GM19463 (cell line): Measurements from ENCODE around the gene TBCD.

Experiments
- ATAC-seq: cut with Tn5 transposase; IDR thresholded peaks from one replicate; pipeline ENCODE4 v1.9.1; 2021; ENCODE audit warnings: mild to moderate bottlenecking, moderate library complexity; ENCODE audit not compliant: unreplicated experiment

TBCD gene

DNA sequence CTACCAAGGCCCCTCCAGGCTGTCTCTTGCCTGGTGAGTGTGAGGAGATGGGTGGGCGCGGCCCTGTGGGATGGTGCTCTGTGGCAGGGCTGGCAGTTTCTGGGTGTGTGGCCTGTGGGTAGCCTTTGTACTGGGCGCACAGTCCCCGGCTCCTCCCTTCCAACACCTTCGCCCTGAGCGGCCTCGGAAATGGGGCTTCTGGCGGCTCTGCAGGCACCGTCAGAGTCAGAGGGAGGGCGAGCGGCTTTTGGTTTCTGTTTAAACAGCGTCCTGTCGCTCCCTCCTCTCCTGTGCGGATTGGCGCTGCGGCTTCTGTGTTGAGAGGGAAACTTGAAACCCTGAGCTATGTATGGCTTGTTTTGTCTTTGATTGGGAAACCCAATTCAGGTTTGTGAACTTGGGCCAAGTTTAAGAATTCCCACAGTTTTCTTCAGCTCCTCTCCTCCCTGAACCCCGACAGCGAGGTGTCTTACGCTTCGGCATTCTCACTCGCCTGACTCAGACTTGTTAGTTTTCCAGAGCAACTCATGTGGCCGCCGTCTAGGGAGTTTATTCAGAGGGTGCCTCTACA, 96.2 kb downstream of the TBCD start:
- ATAC-seq: no peak

DNA sequence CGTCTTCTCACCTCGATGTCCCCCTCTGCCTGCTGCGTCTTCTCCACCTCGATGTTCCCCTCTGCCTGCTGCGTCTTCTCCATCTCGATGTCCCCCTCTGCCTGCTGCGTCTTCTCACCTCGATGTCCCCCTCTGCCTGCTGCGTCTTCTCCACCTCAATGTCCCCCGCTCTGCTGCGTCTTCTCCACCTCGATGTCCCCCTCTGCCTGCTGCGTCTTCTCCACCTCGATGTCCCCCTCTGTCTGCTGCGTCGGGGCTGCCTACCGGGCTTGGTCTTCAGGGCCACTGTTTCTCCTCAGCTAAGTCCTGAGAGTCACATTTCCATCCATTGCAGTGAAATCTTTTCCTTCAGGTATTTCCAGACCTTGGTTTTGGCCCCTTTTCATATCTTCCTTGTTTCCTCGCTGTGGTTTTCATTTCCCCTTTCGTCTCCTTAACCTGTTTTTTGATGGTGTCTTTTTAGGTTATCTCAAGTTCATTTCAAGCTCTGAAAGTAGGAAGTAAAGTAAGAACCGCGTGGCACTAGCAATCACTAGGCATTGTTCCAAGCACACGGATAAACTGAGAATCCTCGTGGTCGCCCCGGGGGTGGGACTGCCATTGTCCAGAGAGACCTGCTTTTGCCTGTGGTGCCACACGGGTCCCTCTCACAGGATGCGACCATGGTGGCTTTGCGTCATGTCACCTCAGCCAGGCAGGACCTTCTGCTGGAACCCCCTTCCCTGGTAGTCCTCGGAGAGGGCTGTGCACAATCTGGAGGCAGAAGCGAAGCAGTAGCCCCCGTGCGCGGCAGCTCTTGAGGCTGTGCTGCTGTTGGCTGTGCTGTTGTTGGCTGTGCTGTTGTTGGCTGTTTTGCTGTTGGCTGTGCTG, 97.4 kb downstream of the TBCD start:
- ATAC-seq: no peak

DNA sequence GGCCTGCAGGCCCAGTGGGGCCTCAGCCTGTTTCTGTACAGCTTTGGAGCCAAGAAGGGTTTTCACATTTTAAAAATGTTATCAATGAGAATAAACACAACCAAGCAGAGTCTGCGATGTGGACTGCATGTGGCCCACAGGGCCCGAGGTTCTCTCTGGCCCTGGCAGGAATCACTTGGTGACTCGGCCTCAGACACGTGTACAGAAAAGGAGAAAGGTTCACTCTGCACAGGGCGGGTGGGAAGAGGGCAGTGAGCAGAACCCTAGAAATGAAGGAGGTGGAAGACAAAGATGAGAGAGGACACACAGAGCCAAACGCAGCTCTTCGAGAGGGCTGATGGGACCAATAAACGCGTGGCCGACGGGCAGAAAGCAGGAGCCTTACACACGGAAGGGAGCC, 99.5 kb downstream of the TBCD start:
- no peak for ATAC-seq

DNA sequence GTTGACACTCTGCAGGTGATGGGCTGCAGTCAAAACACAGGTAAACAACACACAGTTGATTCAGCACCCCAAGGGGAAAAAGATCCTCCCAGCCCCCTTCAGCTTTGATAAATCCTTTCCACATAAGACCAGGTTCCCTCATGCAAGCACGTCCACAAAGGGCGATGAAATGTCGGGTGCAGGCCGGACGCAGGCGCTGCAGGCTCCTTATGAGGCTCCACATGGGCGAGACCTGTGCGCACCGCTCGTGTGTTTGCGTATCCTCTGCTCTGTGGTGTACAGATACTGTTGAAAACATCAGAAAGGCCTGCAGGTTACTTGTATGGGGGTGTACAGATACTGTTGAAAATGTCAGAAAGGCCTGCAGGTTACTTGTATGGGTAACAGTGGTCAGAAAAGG, 102.4 kb downstream of the TBCD start:
- no peak for ATAC-seq

DNA sequence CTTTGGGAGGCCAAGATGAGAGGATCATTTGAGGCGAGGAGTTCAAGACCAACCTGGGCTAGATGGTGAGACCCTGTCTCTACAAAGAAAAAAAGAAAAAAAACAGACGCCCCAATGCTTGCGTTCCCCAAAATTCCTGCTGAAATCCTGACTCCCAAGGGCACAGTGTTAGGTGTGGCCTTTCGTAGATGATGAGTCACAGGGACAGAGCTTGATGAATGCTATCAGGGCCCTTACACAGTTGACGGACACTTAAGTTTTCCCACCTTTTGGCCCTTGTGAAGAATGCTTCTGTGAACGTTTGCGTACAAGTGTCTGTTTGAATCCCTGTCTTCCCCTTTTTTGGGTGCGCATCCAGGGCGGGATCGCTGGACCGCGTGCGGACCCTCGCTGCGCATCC, 104.5 kb downstream of the TBCD start:
- no peak for ATAC-seq

DNA sequence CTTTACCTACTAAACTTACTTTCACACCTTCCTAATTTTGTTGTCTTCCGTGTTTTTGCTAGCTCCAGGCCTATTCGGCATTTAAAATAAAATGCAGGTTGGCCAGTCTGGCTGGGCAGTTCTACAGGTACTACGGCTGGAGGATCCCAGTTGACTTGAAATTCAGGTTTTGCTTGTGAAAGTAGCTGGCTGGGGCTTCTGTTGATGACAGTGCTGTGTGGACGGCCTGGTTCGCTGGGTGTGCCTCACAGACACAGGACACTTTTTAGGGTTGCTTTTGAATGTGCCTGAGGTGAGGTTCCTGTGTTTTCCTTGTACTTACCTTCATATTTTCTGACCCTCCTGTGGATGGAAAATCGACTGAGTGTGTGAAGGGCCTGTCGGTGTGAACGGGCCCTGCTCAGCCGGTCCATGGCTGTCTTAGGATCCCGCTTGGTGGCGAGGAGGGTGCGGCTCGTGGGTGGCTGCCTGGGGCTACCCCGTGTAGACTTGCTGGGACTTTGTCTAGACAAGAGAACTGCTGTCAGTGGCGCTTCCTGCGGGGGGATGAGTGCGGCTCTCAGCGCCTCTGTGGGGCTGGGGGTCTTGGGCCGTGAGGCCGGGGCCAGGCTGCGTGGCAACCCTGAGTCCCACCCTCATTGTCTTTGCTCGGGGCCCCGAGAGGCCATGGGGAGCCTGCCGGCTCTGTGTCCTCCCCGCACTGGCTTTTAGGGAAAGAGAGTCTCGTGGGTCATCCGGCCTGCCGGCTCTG, 106.7 kb downstream of the TBCD start:
- no peak for ATAC-seq

DNA sequence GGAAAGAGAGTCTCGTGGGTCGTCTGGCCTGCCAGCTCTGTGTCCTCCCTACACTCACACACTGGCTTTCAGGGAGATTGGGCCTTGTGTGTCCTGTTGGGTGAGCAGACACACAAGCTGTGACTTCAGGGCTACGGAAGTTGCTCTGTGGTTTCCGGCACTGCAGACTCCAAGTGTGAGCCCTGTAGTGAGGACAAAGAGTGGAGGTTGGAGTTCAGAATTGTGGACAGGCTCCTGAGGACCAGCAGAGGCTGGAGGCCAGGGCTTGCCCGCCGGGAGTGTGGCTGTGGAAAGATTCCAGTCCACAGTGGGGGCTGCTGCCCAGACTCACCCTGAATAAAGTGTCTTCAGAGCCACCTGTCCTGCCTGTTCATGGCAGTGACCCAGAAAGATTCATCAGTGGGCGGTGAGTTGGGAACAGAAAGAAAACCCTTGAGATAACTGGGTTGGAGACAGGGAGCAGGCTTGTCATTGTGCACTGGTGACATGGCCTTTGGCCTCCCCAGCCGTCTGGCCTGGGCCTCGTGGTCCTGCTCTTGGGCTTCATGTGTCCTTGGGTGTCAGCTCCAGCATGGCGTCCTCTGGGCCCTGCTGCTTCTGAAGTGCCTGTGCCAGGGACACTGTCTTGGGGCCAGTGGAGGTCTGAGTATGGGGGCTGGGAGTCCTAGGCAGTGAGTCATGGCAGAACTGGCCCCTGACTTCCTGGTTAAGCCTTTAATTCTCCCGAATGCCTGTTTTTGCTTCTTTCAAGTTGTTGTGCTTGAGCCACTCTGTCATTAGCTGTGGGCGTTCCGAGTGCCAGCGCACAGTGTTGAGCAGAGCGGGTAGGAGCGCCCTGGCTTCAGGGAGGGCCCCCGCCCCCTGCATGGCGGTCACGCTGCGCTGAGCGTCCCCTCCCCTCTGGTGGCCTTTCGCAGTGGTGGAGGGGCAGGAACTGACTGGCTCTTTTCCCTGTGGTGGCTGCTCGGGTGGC, 107.9 kb downstream of the TBCD start:
- ATAC-seq: no peak

DNA sequence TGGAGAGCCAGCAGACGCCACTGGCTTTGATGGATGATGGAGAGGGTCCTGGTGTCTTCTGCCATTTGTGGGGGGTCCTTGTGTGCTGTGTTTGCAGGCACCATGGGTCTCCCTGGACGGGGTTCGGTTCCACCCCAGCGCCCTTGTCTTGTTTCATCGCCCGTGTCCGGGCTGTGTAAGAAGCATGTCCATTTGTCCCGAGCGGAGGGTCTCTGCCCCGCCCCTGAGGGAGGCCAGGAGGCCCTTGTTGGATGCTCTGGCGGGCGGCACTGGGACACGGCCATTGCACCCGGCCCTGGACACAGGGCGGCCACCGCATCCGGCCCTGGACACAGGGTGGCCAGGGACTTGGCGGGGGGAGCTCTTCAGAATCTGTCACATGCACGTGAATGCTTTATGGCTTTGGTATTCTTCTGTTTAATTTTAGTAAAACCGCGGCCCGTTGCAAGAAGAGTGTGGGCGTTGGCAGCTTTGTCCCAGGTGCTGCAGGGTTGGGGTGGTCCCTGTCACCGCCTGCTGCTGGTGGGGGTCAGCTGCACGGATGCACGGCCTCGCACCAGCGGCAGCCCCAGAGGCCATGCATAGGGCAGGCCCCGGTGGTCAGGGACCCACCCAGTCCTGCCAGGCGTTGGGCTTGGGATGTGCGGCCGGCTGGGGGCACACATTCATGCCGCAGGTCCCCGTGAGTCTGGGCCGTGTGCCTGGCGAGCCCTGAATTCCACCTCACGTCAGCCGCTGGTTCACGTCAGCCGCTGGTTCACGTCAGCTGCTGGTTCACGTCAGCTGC, 108.9 kb downstream of the TBCD start:
- no peak for ATAC-seq

DNA sequence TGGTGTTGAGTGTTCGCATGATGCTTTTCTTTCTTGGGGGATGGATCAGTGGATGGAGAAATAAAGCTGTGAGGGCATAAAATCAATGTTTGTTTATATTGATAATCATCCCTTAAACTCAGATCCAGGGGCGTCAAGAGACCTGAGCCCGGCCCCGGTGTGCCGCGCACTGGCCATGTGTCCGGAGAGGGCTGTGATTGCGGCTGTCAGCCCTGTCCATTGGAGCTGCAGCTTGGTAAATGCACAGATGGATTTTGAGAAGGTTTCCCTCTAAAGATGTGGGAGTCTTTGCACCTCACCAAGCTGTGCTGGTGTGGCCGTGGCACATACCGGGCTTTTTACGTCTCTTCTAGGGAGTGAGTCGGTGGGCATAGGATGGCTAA, 109.5 kb downstream of the TBCD start:
- no peak for ATAC-seq

DNA sequence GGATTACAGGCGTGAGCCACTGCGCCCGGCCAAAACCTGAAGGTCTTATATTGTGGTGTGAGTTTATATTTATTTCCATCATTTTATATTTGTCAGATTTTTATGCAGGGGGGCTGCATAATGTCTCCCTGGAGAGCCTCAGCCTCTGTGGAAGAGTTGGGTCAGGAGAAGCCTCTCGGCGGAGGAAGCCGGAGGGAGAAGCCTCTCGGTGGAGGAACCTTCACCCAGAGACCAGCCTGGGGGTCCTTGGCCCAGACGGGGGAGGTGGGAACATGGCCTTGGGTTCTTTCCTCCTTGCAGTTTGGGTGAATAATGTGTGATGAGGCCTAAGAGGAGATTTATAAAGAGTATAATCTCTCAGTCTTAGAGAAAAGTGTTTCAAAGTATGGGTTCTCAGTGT, 110.3 kb downstream of the TBCD start:
- no peak for ATAC-seq

DNA sequence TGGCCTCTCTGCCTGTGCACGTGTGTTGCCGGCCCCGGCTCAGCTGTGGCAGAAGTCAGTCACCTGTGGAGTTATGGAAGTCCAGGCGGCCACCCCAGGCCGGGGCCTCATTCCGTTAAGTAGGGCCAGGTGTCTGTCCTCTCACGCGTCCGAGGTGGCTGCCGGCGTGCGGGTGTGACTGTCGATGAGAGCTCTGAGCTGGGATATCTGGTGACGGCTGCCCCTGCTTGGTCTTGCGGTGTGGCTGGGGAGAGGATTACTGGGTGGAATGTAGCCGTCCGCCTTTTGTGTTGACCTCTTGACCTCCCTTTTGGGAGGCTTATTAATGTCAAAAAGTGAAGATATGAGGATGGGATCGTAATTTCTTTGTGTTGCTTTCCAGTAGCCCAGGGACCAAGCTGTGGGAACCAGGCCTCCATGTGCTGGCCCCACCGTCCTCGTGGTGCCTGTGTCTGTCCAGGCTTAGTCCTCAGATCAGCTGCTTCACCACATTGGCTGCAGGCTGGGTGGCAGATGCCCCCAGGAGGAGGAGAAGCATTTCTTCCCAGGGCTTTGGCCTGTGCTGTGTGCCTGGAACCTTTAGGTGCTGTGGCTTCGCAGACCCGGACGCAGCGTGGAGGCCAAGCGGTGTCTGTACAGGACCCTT, 111.0 kb downstream of the TBCD start:
- ATAC-seq: no peak

DNA sequence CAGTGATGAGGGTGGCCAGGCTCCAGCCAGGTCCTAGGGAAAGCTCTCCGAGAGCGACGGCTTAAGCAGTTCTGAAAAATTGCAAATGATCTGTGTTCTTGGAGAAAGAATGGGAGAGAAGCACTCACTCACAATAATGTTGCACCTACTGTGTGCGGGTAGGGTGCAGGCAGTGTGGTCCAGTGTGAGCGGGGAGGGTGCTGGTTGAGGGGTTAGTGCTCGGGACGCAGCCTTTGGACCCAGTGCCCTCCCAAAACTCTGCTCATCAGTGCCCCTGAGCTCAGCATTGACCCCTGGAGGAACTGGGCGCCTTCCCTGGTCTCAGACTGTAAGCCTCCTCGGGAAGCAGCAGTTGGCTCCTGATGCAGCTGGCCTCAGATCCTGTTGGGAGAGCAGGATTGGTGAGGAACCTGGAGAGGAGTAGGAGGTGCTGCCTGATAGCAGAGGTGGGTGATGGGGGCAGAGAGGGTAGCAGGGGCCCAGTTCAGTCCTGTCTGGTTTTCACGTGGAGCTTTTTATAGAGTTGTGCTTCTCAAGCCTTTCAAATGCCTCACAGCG, 111.6 kb downstream of the TBCD start:
- no peak for ATAC-seq

DNA sequence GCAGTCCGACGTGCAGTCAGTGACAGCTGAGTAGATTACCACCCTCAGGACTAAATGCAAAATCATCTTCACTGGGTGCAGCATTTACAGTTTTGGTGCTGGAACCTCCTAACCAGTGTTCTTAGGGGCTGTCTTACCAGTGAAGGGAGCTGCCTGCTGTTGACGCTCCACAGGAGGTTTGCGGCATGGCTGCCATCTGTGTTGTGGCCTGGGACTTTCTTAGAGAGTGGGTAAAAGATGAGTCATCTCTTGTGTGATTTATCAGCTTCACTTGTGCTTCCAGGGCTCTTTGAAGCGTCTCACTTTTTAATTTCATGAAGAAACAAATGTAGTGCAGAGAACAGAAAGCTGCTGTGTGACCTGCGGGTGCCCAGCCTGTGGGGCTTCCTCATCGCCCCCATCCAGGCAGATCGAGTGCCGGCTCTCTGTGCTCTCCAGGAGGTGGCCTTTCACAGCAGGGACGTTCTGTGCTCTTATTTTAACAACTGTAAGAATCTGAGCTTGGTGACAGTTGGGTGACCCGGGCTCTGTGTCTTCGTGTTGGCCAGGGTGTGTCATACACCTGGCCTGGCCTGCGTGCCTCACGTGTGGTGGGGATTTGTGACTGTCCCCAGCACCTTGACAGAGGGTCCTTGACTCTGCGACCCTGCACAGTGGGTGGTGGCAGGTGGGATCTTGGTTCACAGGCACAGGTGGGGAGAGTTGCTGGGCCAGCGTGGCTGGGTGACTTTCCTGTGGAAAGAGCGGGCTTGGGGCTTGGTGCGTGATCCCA, 112.3 kb downstream of the TBCD start:
- peak; percentile 82 for ATAC-seq

DNA sequence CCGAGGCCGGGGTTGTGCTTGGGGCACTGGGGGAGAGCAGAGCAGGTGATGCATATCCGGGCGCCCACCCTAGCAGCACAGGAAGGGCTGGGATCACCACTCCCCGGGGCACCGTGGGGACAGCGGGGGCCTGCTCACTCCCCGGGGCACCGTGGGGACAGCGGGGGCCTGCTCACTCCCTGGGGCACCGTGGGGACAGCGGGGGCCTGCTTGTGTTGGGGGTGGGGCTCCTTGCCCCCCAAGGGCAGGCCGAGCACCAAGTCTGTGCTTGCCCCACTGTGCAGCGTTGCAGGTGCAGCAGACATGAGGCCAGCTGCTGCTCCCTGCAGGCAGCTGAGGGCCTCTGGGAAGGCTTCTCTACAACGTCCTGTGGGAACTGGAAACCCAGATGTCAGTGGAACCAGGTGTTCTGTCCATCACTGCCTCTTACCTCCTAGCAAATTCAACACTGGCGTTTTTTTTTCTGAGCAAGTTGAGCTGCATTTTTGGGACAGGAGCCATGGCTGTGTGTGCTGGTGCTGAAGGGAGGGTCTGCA, 112.9 kb downstream of the TBCD start:
- no peak for ATAC-seq

DNA sequence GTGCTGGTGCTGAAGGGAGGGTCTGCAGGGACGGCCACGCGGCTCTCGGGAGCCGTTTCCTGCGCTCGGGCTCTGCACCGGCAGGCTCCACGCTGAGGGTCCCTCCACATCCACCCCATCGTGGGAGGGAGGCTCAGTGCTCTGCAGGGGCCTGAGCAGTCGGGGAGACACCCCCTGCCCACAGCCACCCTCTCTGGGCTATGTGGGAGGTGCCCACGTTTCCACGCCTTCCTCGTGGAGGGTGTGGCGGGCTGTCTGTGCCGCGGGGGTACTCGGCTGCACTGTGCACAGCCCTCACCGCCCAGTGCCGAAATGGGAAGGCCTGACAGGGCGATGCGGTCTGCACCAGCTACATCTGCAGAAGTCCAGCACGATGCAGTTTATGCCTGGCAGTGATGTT, 113.4 kb downstream of the TBCD start:
- ATAC-seq: no peak

DNA sequence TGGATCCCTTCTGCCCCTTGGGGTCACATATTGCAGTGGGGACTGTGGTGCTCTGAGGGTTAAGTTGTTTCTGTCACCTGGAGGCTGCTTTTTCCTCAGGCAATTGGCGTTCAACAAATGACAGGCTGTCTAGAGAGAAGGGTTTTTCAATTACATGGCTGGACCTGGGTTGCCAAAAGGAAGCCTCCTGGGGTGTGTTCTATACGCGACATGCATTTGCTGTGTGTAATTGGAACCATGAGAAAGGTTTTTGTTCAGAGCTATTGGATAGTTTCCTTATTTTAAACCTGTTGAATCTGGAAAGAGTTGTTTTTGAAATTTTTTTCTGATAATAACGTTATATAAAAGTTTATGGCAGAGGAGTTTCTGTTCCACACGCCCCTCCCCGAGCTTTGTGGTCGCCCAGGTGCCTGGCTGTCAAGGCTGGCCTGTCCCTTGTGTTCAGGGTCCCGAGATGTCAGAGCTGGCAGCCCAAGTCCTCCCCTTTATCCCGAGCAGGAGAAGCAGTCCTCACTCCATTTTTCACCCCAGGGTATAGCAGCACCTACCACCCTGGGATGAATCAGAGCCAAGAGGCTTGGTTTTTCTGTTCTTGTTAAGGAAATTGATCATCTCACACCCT, 114.0 kb downstream of the TBCD start:
- ATAC-seq: no peak

DNA sequence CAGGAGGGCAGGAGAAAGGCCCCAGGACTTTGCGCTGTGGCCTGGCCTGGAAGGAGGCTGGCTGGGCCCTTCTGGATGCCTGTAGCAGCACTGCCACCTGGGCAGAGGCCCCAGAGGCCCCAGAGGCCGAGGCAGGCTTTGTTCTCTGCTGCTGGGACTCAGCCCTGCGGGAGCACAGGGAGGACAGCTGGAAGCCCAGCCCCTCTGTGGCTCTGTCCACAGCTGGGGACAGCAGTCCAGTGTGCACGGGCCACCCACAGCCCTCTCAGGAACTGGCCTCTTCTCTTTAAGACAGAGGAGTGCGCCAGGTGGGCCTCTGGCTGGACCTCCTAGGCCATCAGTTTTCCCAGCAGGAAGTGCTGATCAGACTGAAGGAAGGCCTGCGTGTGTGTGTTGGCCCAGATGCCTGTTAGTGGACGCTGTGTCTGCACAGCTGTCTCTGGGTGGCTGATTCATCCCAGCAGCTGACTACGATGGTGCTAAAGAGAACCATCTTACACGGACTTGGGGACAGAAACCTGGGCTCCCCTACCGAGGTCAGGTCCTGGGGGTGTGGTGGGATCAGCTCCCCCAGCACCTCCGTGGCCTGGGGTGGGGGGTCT, 114.8 kb downstream of the TBCD start:
- no peak for ATAC-seq
